HepG2 (cell line): ENCODE data around the gene CCNL1. TPM values are rescaled to one million over a fixed set of nuclear protein-coding genes. Genes with fewer than 3 reads are reported as not detected.

ENCODE experiments used
- ATF7-NPFF ChIP-seq: sonication (generic); formaldehyde crosslinking; IDR thresholded peaks from 2 replicates; pipeline ENCODE4 v1.8.1; 2023; ENCODE audit warnings: mild to moderate bottlenecking, low read depth, missing genetic modification reagents, moderate library complexity
- BCL6 ChIP-seq: IDR thresholded peaks from 2 replicates; pipeline ENCODE4 v1.6.1; 2016; ENCODE audit warnings: missing genetic modification reagents, missing compliant biosample characterization
- BHLHE40 ChIP-seq: IDR thresholded peaks from 2 replicates; pipeline ENCODE4 v1.6.1; 2011; ENCODE audit warnings: low read length, improper control_type of control experiment
- CC2D1A ChIP-seq: sonication (generic); formaldehyde crosslinking; IDR thresholded peaks from 2 replicates; pipeline ENCODE4 v1.8.1; 2023; ENCODE audit warnings: mild to moderate bottlenecking, missing genetic modification reagents
- CCAR2 ChIP-seq: fragments of 200-400 bp; formaldehyde crosslinking; optimal IDR thresholded peaks from 2 replicates; pipeline ENCODE3; 2018; ENCODE audit warnings: low read depth, mild to moderate bottlenecking, low read length, moderate library complexity
- HOXA7 ChIP-seq: sonication (generic); formaldehyde crosslinking; IDR thresholded peaks from 2 replicates; pipeline ENCODE4 v1.8.1; 2022; ENCODE audit warnings: mild to moderate bottlenecking, missing genetic modification reagents, moderate library complexity
- IKZF4 ChIP-seq: sonication (generic); formaldehyde crosslinking; IDR thresholded peaks from 2 replicates; pipeline ENCODE4 v1.5.1; 2020; ENCODE audit warnings: borderline replicate concordance, mild to moderate bottlenecking, low read depth, missing genetic modification reagents; ENCODE audit errors: not compliant biosample characterization
- KDM5A ChIP-seq: fragments of 200-600 bp; sonication (generic); IDR thresholded peaks from 2 replicates; pipeline ENCODE4 v1.7.0; 2018; ENCODE audit warnings: antibody characterized with exemption, mild to moderate bottlenecking, low read length, borderline replicate concordance
- NFE2 ChIP-seq: sonication (generic); formaldehyde crosslinking; IDR thresholded peaks from 2 replicates; pipeline ENCODE4 v1.4.0; 2020; ENCODE audit warnings: missing genetic modification reagents
- NR1H2 ChIP-seq: sonication (generic); formaldehyde crosslinking; IDR thresholded peaks from 2 replicates; pipeline ENCODE4 v1.8.1; 2022; ENCODE audit warnings: low read depth, missing genetic modification reagents, borderline replicate concordance
- POGZ ChIP-seq: sonication (generic); formaldehyde crosslinking; IDR thresholded peaks from 2 replicates; pipeline ENCODE4 v1.4.0; 2020; ENCODE audit warnings: mild to moderate bottlenecking, missing genetic modification reagents
- RFXANK ChIP-seq: IDR thresholded peaks from 2 replicates; pipeline ENCODE4 v1.6.1; 2016
- SMAD9 ChIP-seq: sonication (generic); formaldehyde crosslinking; IDR thresholded peaks from 2 replicates; pipeline ENCODE4 v1.5.1; 2020; ENCODE audit warnings: mild to moderate bottlenecking, missing genetic modification reagents
- SNAPC2 ChIP-seq: sonication (generic); formaldehyde crosslinking; IDR thresholded peaks from 2 replicates; pipeline ENCODE4 v1.8.1; 2022; ENCODE audit warnings: mild to moderate bottlenecking, missing genetic modification reagents
- STAG1 ChIP-seq: sonication (generic); formaldehyde crosslinking; IDR thresholded peaks from 2 replicates; pipeline ENCODE4 v1.4.0; 2020; ENCODE audit warnings: missing genetic modification reagents
- XBP1 ChIP-seq: sonication (generic); formaldehyde crosslinking; IDR thresholded peaks from 2 replicates; pipeline ENCODE4 v1.5.0; 2020; ENCODE audit warnings: missing genetic modification reagents
- ZNF34 ChIP-seq: sonication (generic); formaldehyde crosslinking; IDR thresholded peaks from 2 replicates; pipeline ENCODE4 v1.4.0; 2020; ENCODE audit warnings: mild to moderate bottlenecking, missing genetic modification reagents, borderline replicate concordance
- ZNF615 ChIP-seq: sonication (generic); formaldehyde crosslinking; IDR thresholded peaks from 2 replicates; pipeline ENCODE4 v1.5.0; 2020; ENCODE audit warnings: mild to moderate bottlenecking, missing genetic modification reagents, borderline replicate concordance
- ZNF746 ChIP-seq: sonication (generic); formaldehyde crosslinking; IDR thresholded peaks from 2 replicates; pipeline ENCODE4 v1.8.0; 2022; ENCODE audit warnings: mild to moderate bottlenecking, missing genetic modification reagents
- ZSCAN20 ChIP-seq: sonication (generic); formaldehyde crosslinking; IDR thresholded peaks from 2 replicates; pipeline ENCODE4 v1.4.0; 2020; ENCODE audit warnings: missing genetic modification reagents, mild to moderate bottlenecking, borderline replicate concordance
- ZSCAN30 ChIP-seq: sonication (generic); formaldehyde crosslinking; IDR thresholded peaks from 2 replicates; pipeline ENCODE4 v1.5.0; 2020; ENCODE audit warnings: mild to moderate bottlenecking, missing genetic modification reagents
- polyA plus RNA-seq, 8 experiments: library from polyadenylated mRNA; depleted of rRNA in 3 of 8; stranded (reverse) in 7 of 8; unstranded in 1 of 8; fragments of >200 nt; fragmentation: Illumina TruSeq in 4 of 8; extraction: Trizol in 4 of 8; gene quantifications; 2 replicates each; pipeline versions ENCODE4 v1.2.1 to v1.2.3, GENCODE V29; 2011 to 2016; ENCODE audit warnings: low read depth in 4 of 8, missing spikeins in 1 of 8, mixed read lengths in 1 of 8; ENCODE audit not compliant: insufficient read depth in 1 of 8
- total RNA-seq, 5 experiments: library from RNA; depleted of rRNA; stranded (reverse); fragments of >200 nt; fragmentation: Illumina TruSeq; extraction: Trizol; gene quantifications; 2 replicates each; pipeline ENCODE4 v1.2.3, GENCODE V29; 2016; ENCODE audit warnings: low read depth in 1 of 5
- TF ChIP-seq, protein P1 (sequence below): sonication (generic); formaldehyde crosslinking; IDR thresholded peaks from 2 replicates; pipeline ENCODE4 v1.5.1; 2020; ENCODE audit warnings: missing genetic modification reagents, mild to moderate bottlenecking, borderline replicate concordance
- TF ChIP-seq, protein P2 (sequence below): IDR thresholded peaks from 2 replicates; pipeline ENCODE4 v1.6.1; 2016; ENCODE audit warnings: missing compliant biosample characterization, missing genetic modification reagents, borderline replicate concordance

CCNL1 gene
- total and polyA plus RNA-seq, 2 of the 13 experiments (the other 11 are each of a cell fraction or from before 2014, with no cell fraction given): 151 to 303 TPM

DNA sequence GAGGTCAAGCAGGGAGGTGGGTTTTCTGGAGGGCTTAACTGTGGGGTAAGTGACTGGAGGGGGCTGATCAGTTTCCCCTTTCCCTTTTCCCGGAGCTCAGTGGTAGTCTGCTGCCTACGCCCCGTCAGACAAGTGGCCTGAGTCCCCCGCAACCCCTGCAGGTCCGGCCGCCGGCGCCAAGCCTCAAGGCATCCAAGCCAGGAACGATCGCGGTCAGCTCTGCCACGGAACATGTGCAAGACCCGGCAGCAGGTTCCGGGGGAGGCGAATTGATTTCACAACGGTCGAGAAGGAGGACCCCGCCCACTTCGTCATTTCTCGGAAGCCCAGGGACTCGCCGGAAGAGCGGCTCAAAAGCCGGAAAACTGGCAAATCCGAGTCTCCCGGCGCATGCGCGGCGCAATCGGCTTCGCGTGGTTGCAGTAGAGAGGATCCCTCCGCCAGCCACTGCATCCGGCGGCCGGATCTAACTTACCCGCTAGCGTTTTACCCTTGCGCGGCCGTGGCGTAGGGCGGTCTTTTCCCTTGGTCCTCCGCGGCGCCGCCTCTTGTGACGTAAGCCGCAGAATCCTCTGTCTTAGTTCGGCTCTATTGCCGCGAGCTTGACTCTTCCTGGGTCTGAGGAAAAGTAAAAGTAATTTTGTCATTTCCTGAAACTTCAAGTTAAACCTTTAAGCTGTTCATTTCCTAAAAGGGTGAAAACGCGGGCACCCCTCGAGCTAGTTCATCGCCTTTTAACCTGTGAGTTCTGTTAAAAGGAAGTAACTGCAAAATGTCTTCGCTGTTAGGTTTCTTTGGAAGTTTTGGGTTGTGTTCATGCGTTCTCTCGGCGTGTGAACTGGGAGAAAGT is 14.9 kb upstream of the CCNL1 start (continued):
- TF ChIP-seq ZSCAN30: peak; percentile 93; the same call in 1 of the 2 replicates
- TF ChIP-seq, protein P1, sequence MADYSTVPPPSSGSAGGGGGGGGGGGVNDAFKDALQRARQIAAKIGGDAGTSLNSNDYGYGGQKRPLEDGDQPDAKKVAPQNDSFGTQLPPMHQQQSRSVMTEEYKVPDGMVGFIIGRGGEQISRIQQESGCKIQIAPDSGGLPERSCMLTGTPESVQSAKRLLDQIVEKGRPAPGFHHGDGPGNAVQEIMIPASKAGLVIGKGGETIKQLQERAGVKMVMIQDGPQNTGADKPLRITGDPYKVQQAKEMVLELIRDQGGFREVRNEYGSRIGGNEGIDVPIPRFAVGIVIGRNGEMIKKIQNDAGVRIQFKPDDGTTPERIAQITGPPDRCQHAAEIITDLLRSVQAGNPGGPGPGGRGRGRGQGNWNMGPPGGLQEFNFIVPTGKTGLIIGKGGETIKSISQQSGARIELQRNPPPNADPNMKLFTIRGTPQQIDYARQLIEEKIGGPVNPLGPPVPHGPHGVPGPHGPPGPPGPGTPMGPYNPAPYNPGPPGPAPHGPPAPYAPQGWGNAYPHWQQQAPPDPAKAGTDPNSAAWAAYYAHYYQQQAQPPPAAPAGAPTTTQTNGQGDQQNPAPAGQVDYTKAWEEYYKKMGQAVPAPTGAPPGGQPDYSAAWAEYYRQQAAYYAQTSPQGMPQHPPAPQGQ (CRISPR knock-in tag): peak; percentile 40; the same call in 1 of the 2 replicates
- 0 out of 2 replicates have a peak, but pooled peaks have one; percentile 96 for TF ChIP-seq ZNF34 (CRISPR knock-in tag)
- no peak for TF ChIP-seq XBP1 (CRISPR knock-in tag)
- peak; percentile 93; the same call in 1 of the 2 replicates for TF ChIP-seq ATF7-NPFF (CRISPR knock-in tag)
- TF ChIP-seq POGZ (CRISPR knock-in tag): peak; percentile 100
- peak; percentile 88 for TF ChIP-seq ZNF746 (CRISPR knock-in tag)
- peak; percentile 87; the same call in 1 of the 2 replicates for TF ChIP-seq SMAD9 (CRISPR knock-in tag)
- peak; percentile 80 for TF ChIP-seq BCL6 (CRISPR knock-in tag)
- no peak for TF ChIP-seq SNAPC2
- no peak for TF ChIP-seq NFE2 (CRISPR knock-in tag)
- TF ChIP-seq HOXA7 (CRISPR knock-in tag): no peak
- no peak for TF ChIP-seq CCAR2
- peak; percentile 87 for TF ChIP-seq IKZF4 (CRISPR knock-in tag)
- TF ChIP-seq ZNF615 (CRISPR knock-in tag): peak; percentile 28; the same call in 1 of the 2 replicates
- TF ChIP-seq RFXANK (CRISPR knock-in tag): peak; percentile 80; the same call in 1 of the 2 replicates
- TF ChIP-seq BHLHE40: peak; percentile 35; the same call in 1 of the 2 replicates
- TF ChIP-seq KDM5A: peak; percentile 60; the same call in 1 of the 2 replicates
- TF ChIP-seq NR1H2 (CRISPR knock-in tag): no peak
- TF ChIP-seq CC2D1A: no peak
- no peak; the same call in none of the 2 replicates for TF ChIP-seq STAG1
- TF ChIP-seq ZSCAN20 (CRISPR knock-in tag): peak; percentile 76; the same call in 1 of the 2 replicates
- TF ChIP-seq, protein P2, sequence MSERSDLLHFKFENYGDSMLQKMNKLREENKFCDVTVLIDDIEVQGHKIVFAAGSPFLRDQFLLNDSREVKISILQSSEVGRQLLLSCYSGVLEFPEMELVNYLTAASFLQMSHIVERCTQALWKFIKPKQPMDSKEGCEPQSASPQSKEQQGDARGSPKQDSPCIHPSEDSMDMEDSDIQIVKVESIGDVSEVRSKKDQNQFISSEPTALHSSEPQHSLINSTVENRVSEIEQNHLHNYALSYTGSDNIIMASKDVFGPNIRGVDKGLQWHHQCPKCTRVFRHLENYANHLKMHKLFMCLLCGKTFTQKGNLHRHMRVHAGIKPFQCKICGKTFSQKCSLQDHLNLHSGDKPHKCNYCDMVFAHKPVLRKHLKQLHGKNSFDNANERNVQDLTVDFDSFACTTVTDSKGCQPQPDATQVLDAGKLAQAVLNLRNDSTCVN (CRISPR knock-in tag): peak; percentile 74
